HG02678 (cell line): ENCODE data around the gene EBI3.
"Not testable (repeated sequence)": the region's sequence is repeated elsewhere in the genome, so short reads cannot be mapped to it uniquely, and the experiment has no call there.

ENCODE experiments used
- ATAC-seq: cut with Tn5 transposase; IDR thresholded peaks from one replicate; pipeline ENCODE4 v1.9.1; 2021; ENCODE audit warnings: mild to moderate bottlenecking, moderate library complexity; ENCODE audit not compliant: unreplicated experiment

EBI3 gene

GRCh38 chr19:4199699-4200293 lies 29.5 kb upstream of the EBI3 start:
- no peak for ATAC-seq

- ATAC-seq: no peak
Observed at GRCh38 chr19:4200940-4201542, 28.3 kb upstream of the EBI3 start.

GRCh38 chr19:4201798-4202197 lies 27.5 kb upstream of the EBI3 start:
- ATAC-seq: no peak

GRCh38 chr19:4206818-4207484 lies 22.4 kb upstream of the EBI3 start:
- no peak for ATAC-seq

GRCh38 chr19:4208385-4209094 lies 20.8 kb upstream of the EBI3 start:
- no peak for ATAC-seq

GRCh38 chr19:4210166-4210731 lies 19.1 kb upstream of the EBI3 start:
- ATAC-seq: no peak

GRCh38 chr19:4213116-4213515 lies 16.2 kb upstream of the EBI3 start:
- ATAC-seq: no peak

- no peak for ATAC-seq
Observed at GRCh38 chr19:4215807-4216206, 13.5 kb upstream of the EBI3 start.

- ATAC-seq: no peak
Observed at GRCh38 chr19:4216846-4217245, 12.5 kb upstream of the EBI3 start.

- no peak for ATAC-seq
Observed at GRCh38 chr19:4217429-4218264, 11.7 kb upstream of the EBI3 start.

- ATAC-seq: not testable (repeated sequence)
Observed at GRCh38 chr19:4218523-4218922, 10.8 kb upstream of the EBI3 start.

GRCh38 chr19:4220188-4220587 lies 9.1 kb upstream of the EBI3 start:
- no peak for ATAC-seq

- ATAC-seq: no peak
Observed at GRCh38 chr19:4224470-4224869, 4.9 kb upstream of the EBI3 start.

GRCh38 chr19:4225885-4226284 lies 3.4 kb upstream of the EBI3 start:
- no peak for ATAC-seq

GRCh38 chr19:4227771-4228170 lies 1.6 kb upstream of the EBI3 start:
- ATAC-seq: no peak

GRCh38 chr19:4228765-4229178 lies 551 bp upstream of the EBI3 start:
- no peak for ATAC-seq

GRCh38 chr19:4230237-4230636 lies 914 bp downstream of the EBI3 start:
- not testable (repeated sequence) for ATAC-seq

- ATAC-seq: not testable (repeated sequence)
Observed at GRCh38 chr19:4231521-4231920, 2.2 kb downstream of the EBI3 start.

- not testable (repeated sequence) for ATAC-seq
Observed at GRCh38 chr19:4232139-4232538, 2.8 kb downstream of the EBI3 start.

GRCh38 chr19:4232614-4233281 lies 3.4 kb downstream of the EBI3 start:
- ATAC-seq: no peak
